ENCODE results near the gene DHRS9. TPM values are rescaled to one million over a fixed set of nuclear protein-coding genes. Genes with fewer than 3 reads are reported as not detected.

DHRS9 gene
- total RNA-seq, 1 experiment from 2014 or later: not detected

DNA sequence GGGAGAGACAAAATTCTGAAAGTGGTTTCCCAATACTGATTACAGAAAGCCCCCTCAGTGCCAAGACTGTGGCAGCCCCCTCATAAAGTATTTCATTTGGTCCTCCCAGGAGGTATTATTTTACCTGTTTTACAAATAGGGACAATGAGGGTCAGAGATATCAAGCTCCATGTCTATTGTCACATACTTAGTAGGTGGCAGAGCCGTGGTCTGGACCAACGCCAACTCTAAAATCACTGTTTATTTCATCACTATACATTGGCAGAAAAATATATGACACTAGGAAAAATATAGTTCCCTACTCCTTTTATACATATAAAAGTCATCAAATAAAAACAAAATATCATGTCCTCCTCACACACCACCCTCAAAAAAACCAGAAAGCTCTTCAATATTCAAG, 68.6 kb downstream of the DHRS9 start:
- H3K9me3 ChIP-seq (ENCODE audit: insufficient read depth, low read depth): no peaks in the 10 kb centered on the region
- H3K27ac ChIP-seq: no peak overlapping the region
- H4K20me1 ChIP-seq (ENCODE audit: insufficient read depth): no peaks in the 10 kb centered on the region
- ChIA-PET CTCF (interaction anchor here (0.5 kb wide), 1 partner anchor 244 kb away, joined by 3 read pairs; no protein-coding TSS in a partner anchor), POLR2A (ENCODE audit: unreplicated experiment) (no interaction called here)
- intact Hi-C loops (cut with micrococcal nuclease; ENCODE audit: unreplicated experiment): no loop called here
- H3K4me2 ChIP-seq: no peak overlapping the region
- H3K36me3 ChIP-seq (ENCODE audit: low read depth): no peaks in the 10 kb centered on the region
- no peak overlapping the region for H2AFZ ChIP-seq
- TF ChIP-seq EZH2 (IDR thresholded peaks at IDR 0.05; ENCODE audit: low read depth): no peak
- TF ChIP-seq, protein P1, sequence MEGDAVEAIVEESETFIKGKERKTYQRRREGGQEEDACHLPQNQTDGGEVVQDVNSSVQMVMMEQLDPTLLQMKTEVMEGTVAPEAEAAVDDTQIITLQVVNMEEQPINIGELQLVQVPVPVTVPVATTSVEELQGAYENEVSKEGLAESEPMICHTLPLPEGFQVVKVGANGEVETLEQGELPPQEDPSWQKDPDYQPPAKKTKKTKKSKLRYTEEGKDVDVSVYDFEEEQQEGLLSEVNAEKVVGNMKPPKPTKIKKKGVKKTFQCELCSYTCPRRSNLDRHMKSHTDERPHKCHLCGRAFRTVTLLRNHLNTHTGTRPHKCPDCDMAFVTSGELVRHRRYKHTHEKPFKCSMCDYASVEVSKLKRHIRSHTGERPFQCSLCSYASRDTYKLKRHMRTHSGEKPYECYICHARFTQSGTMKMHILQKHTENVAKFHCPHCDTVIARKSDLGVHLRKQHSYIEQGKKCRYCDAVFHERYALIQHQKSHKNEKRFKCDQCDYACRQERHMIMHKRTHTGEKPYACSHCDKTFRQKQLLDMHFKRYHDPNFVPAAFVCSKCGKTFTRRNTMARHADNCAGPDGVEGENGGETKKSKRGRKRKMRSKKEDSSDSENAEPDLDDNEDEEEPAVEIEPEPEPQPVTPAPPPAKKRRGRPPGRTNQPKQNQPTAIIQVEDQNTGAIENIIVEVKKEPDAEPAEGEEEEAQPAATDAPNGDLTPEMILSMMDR (conservative IDR thresholded peaks at IDR 0.05): no peak
- H3F3A ChIP-seq (ENCODE audit: insufficient read depth, low read depth): no peaks in the 10 kb centered on the region
- no peaks in the 10 kb centered on the region for H3K4me1 ChIP-seq (replicated peaks; ENCODE audit: insufficient read depth)
- no TSS peak for BruUV-seq (replicated peaks)
- H3K79me2 ChIP-seq (ENCODE audit: low read depth): no peaks in the 10 kb centered on the region
- H3K4me3 ChIP-seq: no peak overlapping the region
- no peak for DNase-seq
- no peaks in the 10 kb centered on the region for H3K9me2 ChIP-seq (ENCODE audit: insufficient read depth)
- H3K27me3 ChIP-seq (ENCODE audit: insufficient read depth, low read depth): no peaks in the 10 kb centered on the region

- Histone ChIP-seq H3K9me3 (ENCODE audit: insufficient read depth, low read depth) (no peaks in the 10 kb centered on the region), H3K4me1 (replicated peaks; ENCODE audit: insufficient read depth) (no peaks in the 10 kb centered on the region), H3F3A (ENCODE audit: insufficient read depth, low read depth) (no peaks in the 10 kb centered on the region), H3K27ac (no peak overlapping the region), H3K9me2 (ENCODE audit: insufficient read depth) (no peaks in the 10 kb centered on the region), H3K4me3 (no peak overlapping the region), H3K36me3 (ENCODE audit: low read depth) (no peaks in the 10 kb centered on the region), H3K27me3 (ENCODE audit: insufficient read depth, low read depth) (no peaks in the 10 kb centered on the region), H2AFZ (no peak overlapping the region), H3K79me2 (ENCODE audit: low read depth) (no peaks in the 10 kb centered on the region), H3K4me2 (no peak overlapping the region), H4K20me1 (ENCODE audit: insufficient read depth) (no peaks in the 10 kb centered on the region)
- ChIA-PET POLR2A (ENCODE audit: unreplicated experiment) (no interaction called here), CTCF (no interaction called here)
- no peak for TF ChIP-seq EZH2 (IDR thresholded peaks at IDR 0.05; ENCODE audit: low read depth)
- TF ChIP-seq, protein P1 (conservative IDR thresholded peaks at IDR 0.05): no peak
- DNase-seq: no peak
- no TSS peak for BruUV-seq (replicated peaks)
- intact Hi-C loops (cut with micrococcal nuclease; ENCODE audit: unreplicated experiment): no loop called here
Observed at GRCh38 chr2:169139145-169139544, 69.8 kb downstream of the DHRS9 start.

GRCh38 chr2:169139993-169140767, 70.8 kb downstream of the DHRS9 start:
- H3K27me3 ChIP-seq (ENCODE audit: insufficient read depth, low read depth): no peaks in the 10 kb centered on the region
- H3K27ac ChIP-seq: no peak overlapping the region
- H3K9me3 ChIP-seq (ENCODE audit: insufficient read depth, low read depth): no peaks in the 10 kb centered on the region
- H3K4me2 ChIP-seq: no peak overlapping the region
- POLR2A ChIA-PET (ENCODE audit: unreplicated experiment): no interaction called here
- no peaks in the 10 kb centered on the region for H3K9me2 ChIP-seq (ENCODE audit: insufficient read depth)
- no peaks in the 10 kb centered on the region for H3K79me2 ChIP-seq (ENCODE audit: low read depth)
- no TSS peak for BruUV-seq (replicated peaks)
- DNase-seq: no peak
- no peak for TF ChIP-seq EZH2 (IDR thresholded peaks at IDR 0.05; ENCODE audit: low read depth)
- TF ChIP-seq, protein P1 (conservative IDR thresholded peaks at IDR 0.05): no peak
- H3K36me3 ChIP-seq (ENCODE audit: low read depth): no peaks in the 10 kb centered on the region
- no peaks in the 10 kb centered on the region for H4K20me1 ChIP-seq (ENCODE audit: insufficient read depth)
- CTCF ChIA-PET: no interaction called here
- H3F3A ChIP-seq (ENCODE audit: insufficient read depth, low read depth): no peaks in the 10 kb centered on the region
- intact Hi-C loops (cut with micrococcal nuclease; ENCODE audit: unreplicated experiment): loop anchor here (2.0 kb wide), 1 partner anchor 179 kb away; no protein-coding TSS in a partner anchor
- no peak overlapping the region for H3K4me3 ChIP-seq
- no peak overlapping the region for H2AFZ ChIP-seq
- no peaks in the 10 kb centered on the region for H3K4me1 ChIP-seq (replicated peaks; ENCODE audit: insufficient read depth)

Data from PC-9 (cell line).